ENCODE measurements around the gene NUP107. TPM values are rescaled to one million over a fixed set of nuclear protein-coding genes. Genes with fewer than 3 reads are reported as not detected.

The NUP107 gene
- total and polyA plus RNA-seq, 4 donors: 18.4 to 74.7 (median 26.4) TPM

DNA sequence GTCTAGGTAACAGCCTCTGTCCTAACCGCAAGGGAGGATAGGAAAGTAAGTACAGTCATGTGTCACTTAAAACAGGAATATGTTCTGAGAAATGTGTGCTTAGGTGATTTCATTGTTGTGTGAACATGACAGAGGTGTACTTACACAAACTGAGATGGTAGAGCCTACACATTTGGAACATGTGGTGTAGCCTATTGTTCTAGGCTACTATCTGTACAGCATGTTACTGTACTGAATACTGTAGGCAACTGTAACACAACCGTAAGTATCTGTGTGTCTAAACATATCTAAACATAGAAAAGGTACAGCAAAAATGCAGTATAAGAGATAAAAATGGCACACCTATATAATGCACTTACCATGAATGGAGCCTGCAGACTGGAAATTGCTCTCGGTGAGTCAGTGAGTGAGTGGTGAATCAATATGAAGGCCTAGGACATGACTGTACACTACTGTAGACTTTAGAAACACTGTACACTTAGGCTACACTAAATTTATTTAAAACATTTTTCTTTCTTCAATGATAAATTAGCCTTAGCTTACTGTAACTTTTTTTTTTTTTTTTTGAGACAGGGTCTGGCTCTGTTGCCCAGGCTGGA is 108.0 kb downstream of the NUP107 start:
- no peak overlapping the region for H3K9ac ChIP-seq (ENCODE audit: insufficient read depth in 1 of 2, low read length in 2 of 2)
- WGBS, 2 donors: 95 to 97% methylated on average over 3 of the region's 3 CpGs
- H3K4me1 ChIP-seq (ENCODE audit: control insufficient read depth in 5 of 5, insufficient read depth in 5 of 5, low read length in 5 of 5): no peaks in the 10 kb centered on the region
- no peaks in the 10 kb centered on the region for H3K27me3 ChIP-seq (ENCODE audit: control insufficient read depth in 3 of 3, insufficient read depth in 3 of 3, low read length in 2 of 3)
- H3K4me3 ChIP-seq: no peak overlapping the region
- H3K27ac ChIP-seq (ENCODE audit: low read depth in 1 of 2, low read length in 1 of 2): no peak overlapping the region
- ATAC-seq (ENCODE audit: insufficient read depth, low FRiP score) (no peak), DNase-seq (no peak)
- TF ChIP-seq, protein P1, sequence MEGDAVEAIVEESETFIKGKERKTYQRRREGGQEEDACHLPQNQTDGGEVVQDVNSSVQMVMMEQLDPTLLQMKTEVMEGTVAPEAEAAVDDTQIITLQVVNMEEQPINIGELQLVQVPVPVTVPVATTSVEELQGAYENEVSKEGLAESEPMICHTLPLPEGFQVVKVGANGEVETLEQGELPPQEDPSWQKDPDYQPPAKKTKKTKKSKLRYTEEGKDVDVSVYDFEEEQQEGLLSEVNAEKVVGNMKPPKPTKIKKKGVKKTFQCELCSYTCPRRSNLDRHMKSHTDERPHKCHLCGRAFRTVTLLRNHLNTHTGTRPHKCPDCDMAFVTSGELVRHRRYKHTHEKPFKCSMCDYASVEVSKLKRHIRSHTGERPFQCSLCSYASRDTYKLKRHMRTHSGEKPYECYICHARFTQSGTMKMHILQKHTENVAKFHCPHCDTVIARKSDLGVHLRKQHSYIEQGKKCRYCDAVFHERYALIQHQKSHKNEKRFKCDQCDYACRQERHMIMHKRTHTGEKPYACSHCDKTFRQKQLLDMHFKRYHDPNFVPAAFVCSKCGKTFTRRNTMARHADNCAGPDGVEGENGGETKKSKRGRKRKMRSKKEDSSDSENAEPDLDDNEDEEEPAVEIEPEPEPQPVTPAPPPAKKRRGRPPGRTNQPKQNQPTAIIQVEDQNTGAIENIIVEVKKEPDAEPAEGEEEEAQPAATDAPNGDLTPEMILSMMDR (IDR thresholded peaks at IDR 0.05; ENCODE audit: control extremely low read depth, extremely low read depth): no peak
- H3K36me3 ChIP-seq (ENCODE audit: control insufficient read depth in 4 of 4, insufficient read depth in 4 of 4, low read length in 4 of 4): no peaks in the 10 kb centered on the region
- no peaks in the 10 kb centered on the region for H3K9me3 ChIP-seq (ENCODE audit: control insufficient read depth in 4 of 4, insufficient read depth in 3 of 4, low read length in 3 of 4)

Other genes with a start within 250 kb of the NUP107 start
- 100 to 1,000 TPM; 131 to 285 TPM for gene RAP1B, start 76.1 kb upstream of the NUP107 start, total RNA-seq
- 100 to 1,000 TPM in 1 of 2 donors, 10 to 100 TPM in 1; 79.1 to 213 TPM for gene RAP1B, start 76.1 kb upstream of the NUP107 start, polyA plus RNA-seq
- 10 to 100 TPM in 1 of 2 donors, 1 to 10 TPM in 1; 9.0 to 14.4 TPM for gene SLC35E3, start 59.2 kb downstream of the NUP107 start, total RNA-seq
- gene SLC35E3, start 59.2 kb downstream of the NUP107 start, polyA plus RNA-seq: 1 to 10 TPM; 4.0 to 9.0 TPM
- gene MDM2, start 121.2 kb downstream of the NUP107 start, total RNA-seq: 100 to 1,000 TPM; 102 to 114 TPM
- 100 to 1,000 TPM in 1 of 2 donors, 10 to 100 TPM in 1; 24.9 to 155 TPM for gene MDM2, start 121.2 kb downstream of the NUP107 start, polyA plus RNA-seq
- 100 to 1,000 TPM; 201 to 241 TPM for gene CPM, start 246.2 kb downstream of the NUP107 start, total RNA-seq
- 10 to 100 TPM; 66.6 to 70.7 TPM for gene CPM, start 246.2 kb downstream of the NUP107 start, polyA plus RNA-seq

Data from lung (tissue), 12 donors.